ENCODE results near the gene CALN1.

The CALN1 gene

DNA sequence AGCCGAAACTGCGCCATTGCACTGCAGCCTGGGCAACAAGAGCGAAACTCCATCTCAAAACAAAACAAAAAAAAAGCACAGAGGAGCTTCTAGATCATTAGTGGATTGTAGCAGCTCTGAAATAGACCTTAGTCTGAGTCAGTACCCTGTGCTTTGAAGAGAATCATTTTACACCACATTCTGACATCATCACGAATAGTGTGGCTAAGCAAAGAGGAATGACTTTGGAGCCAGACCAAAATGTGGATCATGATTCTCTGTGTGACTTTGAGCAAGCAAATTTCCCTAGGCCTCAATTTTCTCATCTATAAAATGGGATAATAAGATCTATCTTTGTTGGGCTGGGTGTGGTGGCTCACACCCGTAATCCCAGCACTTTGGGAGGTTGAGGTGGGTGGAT is 618.9 kb downstream of the CALN1 start:
- FAIRE-seq (no peak), DNase-seq (ENCODE audit: insufficient read length) (no peak)
- TF ChIP-seq TAF1 (IDR thresholded peaks at IDR 0.05; ENCODE audit: borderline replicate concordance, low read depth, low read length) (no peak), POLR2AphosphoS5 (IDR thresholded peaks at IDR 0.05; ENCODE audit: low read depth, low read length) (no peak), POLR2A (IDR thresholded peaks at IDR 0.05; ENCODE audit: low read depth, low read length) (no peak)

DNA sequence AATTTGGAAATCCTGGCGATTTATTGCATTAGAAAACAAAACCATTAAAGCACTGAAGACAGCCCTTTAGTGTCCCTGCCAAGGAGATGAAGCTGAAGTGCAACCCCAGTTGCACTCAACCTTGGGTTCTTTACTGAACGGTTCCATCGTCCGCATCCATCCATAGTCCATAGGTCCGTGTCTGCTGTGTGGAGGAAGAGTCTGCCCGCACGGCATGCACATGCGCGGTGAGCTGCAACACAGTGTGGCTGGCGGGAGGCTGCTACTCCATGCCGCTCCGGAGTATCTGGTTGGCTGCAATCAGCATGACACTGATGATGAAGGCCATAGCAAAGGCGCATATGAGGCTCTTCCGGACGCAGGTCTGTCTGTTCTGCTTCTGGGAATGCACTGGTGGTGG is 624.6 kb downstream of the CALN1 start:
- no peak for FAIRE-seq
- TF ChIP-seq POLR2A (IDR thresholded peaks at IDR 0.05; ENCODE audit: low read depth, low read length) = no peak
- no peak for TF ChIP-seq TAF1 (IDR thresholded peaks at IDR 0.05; ENCODE audit: borderline replicate concordance, low read depth, low read length)
- no peak for DNase-seq (ENCODE audit: insufficient read length)

DNA sequence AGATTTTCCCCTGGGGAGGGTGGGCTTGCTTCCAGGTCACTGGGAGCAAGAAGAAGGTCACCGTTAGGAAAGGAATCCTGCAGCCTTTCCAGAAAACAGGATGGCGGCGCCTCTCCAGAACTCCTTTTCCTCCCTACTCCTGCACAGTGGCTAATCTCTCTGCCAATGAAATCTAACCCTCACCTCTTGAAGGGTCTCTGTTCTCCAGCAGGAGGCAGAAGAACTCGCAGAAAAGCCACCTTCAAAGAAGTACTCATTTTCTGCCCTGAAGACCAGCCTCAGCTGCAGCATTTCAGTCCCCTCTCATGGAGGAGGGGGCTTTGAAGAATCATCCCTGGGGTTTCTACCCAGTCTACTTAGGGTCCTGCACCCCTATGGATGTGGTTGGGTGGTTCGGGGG is 626.9 kb downstream of the CALN1 start:
- TF ChIP-seq POLR2AphosphoS5 (IDR thresholded peaks at IDR 0.05; ENCODE audit: low read depth, low read length) (no peak), TAF1 (IDR thresholded peaks at IDR 0.05; ENCODE audit: borderline replicate concordance, low read depth, low read length) (no peak), POLR2A (IDR thresholded peaks at IDR 0.05; ENCODE audit: low read depth, low read length) (no peak)
- FAIRE-seq (no peak), DNase-seq (ENCODE audit: insufficient read length) (no peak)

DNA sequence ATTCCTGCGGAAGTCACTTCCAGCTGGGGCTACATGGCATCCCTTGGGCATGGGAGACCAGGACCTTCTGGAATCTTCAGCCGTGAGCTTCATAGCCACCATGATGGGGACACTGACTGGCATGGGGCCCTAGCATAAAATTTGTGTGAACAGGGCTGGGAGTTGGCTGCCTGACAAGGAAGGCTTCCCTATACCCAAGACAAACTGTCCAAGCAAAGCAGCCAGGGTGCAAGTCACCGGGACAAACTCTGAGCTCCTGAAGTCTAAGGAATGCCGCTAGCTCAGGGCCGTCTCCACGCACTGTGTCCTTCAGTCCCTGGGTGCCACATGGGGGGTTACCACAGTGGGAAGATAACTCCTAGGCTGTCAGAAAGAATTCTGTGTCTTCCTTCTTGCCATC is 627.4 kb downstream of the CALN1 start:
- TF ChIP-seq POLR2A (IDR thresholded peaks at IDR 0.05; ENCODE audit: low read depth, low read length) (no peak), POLR2AphosphoS5 (IDR thresholded peaks at IDR 0.05; ENCODE audit: low read depth, low read length) (no peak), TAF1 (IDR thresholded peaks at IDR 0.05; ENCODE audit: borderline replicate concordance, low read depth, low read length) (no peak)
- FAIRE-seq (no peak), DNase-seq (ENCODE audit: insufficient read length) (no peak)

DNA sequence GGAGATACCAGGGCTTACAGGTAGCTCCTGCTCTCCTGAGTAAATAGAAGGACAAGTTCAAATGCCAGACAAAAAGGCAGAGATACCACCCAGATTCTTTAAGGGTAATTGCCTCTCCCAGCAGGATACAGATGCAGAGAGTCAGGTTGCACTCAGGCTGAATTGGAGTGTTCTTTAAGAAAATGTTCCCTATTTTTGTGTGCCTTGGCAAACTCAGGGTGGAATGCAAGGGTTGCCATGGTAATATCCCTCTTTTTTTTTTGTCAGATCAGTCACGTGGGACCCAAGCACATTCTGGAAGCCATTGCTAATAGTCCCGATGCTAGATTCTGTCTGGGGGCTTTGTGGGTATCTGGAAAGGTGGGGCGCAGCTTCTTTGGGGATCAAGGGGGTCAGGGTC is 628.0 kb downstream of the CALN1 start:
- no peak for TF ChIP-seq POLR2A (IDR thresholded peaks at IDR 0.05; ENCODE audit: low read depth, low read length)
- no peak for TF ChIP-seq TAF1 (IDR thresholded peaks at IDR 0.05; ENCODE audit: borderline replicate concordance, low read depth, low read length)
- no peak for TF ChIP-seq POLR2AphosphoS5 (IDR thresholded peaks at IDR 0.05; ENCODE audit: low read depth, low read length)
- DNase-seq (ENCODE audit: insufficient read length) = no peak
- no peak for FAIRE-seq

DNA sequence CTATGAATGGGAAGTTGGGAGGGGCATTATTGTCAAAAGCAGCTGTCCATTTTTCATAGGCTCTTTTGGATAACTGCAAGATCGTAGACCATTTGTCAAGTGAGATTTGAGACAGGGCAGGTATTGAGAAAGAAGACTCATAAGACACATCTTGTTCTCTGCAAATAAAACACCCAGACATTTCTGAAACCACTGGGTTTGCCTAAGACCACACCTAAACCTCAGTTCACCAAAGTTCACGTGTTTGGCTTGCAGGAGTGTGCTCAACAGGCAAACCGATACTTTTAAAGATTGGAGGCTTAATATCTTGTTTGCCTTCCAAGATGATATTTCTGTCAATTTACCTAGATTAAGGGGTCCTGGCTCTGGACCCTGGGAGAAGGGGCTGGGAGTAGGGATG is 628.4 kb downstream of the CALN1 start:
- TF ChIP-seq TAF1 (IDR thresholded peaks at IDR 0.05; ENCODE audit: borderline replicate concordance, low read depth, low read length) (no peak), POLR2A (IDR thresholded peaks at IDR 0.05; ENCODE audit: low read depth, low read length) (no peak), POLR2AphosphoS5 (IDR thresholded peaks at IDR 0.05; ENCODE audit: low read depth, low read length) (no peak)
- DNase-seq (ENCODE audit: insufficient read length) (no peak), FAIRE-seq (no peak)

DNA sequence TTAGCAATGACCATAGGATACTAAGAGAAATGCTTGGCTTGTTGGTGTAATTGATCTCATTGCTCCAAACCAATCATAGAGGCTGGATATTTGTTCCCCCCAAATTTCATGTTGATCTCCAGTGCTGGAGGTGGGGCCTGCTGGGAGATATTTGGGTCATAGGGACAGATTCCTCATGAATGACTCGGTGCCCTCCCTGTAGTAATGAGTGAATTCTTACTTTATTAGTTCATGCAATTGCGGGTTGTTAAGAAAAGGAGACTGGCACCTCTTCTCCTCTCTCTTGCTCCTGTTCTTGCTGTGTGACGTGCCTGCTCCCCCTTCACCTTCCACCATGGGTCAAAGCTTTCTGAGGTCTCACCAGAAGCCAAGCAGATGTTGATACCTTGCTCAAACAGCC is 630.1 kb downstream of the CALN1 start:
- TF ChIP-seq TAF1 (IDR thresholded peaks at IDR 0.05; ENCODE audit: borderline replicate concordance, low read depth, low read length) (no peak), POLR2A (IDR thresholded peaks at IDR 0.05; ENCODE audit: low read depth, low read length) (no peak), POLR2AphosphoS5 (IDR thresholded peaks at IDR 0.05; ENCODE audit: low read depth, low read length) (no peak)
- no peak for DNase-seq (ENCODE audit: insufficient read length)
- FAIRE-seq = no peak

DNA sequence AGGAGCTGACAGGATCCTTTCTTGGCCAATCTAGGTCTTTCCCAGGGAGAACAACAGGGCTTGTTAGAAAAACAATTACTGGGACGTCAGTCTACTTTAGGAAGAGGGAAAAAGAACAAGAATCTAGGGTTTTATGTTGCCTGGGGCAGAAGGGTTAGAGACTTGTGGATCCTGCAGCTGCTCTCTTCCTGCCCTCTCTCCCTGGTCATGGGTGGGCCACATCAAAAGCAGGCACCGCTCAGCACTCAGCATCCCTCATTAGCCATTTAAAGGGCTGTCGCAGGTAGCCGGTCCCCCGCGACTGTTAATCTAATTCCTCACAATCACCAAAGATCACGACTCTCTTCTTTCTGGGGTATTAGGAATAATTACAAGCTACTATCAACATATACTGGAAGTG is 631.9 kb downstream of the CALN1 start:
- no peak for FAIRE-seq
- TF ChIP-seq POLR2A (IDR thresholded peaks at IDR 0.05; ENCODE audit: low read depth, low read length) (no peak), POLR2AphosphoS5 (IDR thresholded peaks at IDR 0.05; ENCODE audit: low read depth, low read length) (no peak), TAF1 (IDR thresholded peaks at IDR 0.05; ENCODE audit: borderline replicate concordance, low read depth, low read length) (no peak)
- DNase-seq (ENCODE audit: insufficient read length) = no peak

DNA sequence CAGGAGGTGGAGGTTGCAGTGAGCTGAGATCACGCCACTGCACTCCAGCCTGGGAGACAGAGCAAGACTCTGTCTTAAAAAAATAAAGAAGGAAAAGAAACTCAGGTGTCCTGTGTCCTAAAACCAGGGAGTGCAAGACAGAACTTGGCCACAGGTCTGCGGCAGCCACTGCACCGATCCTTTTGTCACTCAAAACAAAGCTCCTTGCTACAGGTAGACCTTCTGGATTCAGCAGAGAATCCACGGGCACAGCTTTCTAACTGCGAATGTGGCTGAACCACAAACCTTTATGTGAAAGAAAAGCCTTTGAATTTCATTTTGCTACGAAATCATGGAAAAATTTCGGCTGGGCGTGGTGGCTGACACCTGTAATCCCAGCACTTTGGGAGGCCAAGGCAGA is 634.9 kb downstream of the CALN1 start:
- DNase-seq (ENCODE audit: insufficient read length) = no peak
- TF ChIP-seq TAF1 (IDR thresholded peaks at IDR 0.05; ENCODE audit: borderline replicate concordance, low read depth, low read length) (no peak), POLR2A (IDR thresholded peaks at IDR 0.05; ENCODE audit: low read depth, low read length) (no peak), POLR2AphosphoS5 (IDR thresholded peaks at IDR 0.05; ENCODE audit: low read depth, low read length) (no peak)
- FAIRE-seq = no peak

DNA sequence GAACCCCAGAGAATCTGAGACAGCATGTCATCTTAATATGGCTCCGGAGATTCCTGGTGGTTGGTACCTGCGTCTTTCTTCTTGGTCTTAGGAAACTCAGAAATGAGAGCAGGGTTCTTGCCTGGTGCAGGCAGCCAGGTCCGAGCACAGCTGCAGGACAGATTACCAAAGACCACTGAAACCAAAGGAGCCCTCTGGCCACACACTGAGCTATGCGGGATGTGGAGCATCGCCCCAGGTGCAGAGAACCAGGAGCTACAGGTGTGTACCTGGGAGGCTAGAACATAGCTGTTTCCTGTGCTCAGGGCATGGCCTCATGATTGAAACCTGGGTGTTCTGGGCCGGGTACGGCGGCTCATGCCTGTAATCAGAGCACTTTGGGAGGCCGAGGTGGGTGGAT is 635.4 kb downstream of the CALN1 start:
- DNase-seq (ENCODE audit: insufficient read length) (no peak), FAIRE-seq (no peak)
- TF ChIP-seq TAF1 (IDR thresholded peaks at IDR 0.05; ENCODE audit: borderline replicate concordance, low read depth, low read length) = no peak
- no peak for TF ChIP-seq POLR2AphosphoS5 (IDR thresholded peaks at IDR 0.05; ENCODE audit: low read depth, low read length)
- TF ChIP-seq POLR2A (IDR thresholded peaks at IDR 0.05; ENCODE audit: low read depth, low read length) = no peak

DNA sequence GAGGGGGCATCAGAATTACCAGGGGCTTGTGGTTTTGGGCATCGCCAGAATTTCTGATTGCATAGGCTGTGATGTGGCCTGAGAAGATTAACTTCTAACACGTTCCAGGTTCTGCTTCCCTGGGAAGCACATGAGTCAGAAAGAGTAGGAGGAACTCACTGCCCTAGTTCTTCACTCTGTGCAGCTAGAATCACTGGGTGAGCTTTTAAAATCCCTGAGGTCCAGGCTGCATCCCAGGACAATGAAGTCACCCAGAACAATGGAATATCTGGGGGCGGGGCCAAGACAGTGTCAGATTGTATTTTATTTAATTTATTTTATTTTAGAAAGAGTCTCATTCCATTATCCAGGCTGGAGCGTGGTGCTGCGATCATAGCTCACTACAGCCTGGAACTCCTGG is 636.5 kb downstream of the CALN1 start:
- FAIRE-seq (no peak), DNase-seq (ENCODE audit: insufficient read length) (no peak)
- TF ChIP-seq POLR2A (IDR thresholded peaks at IDR 0.05; ENCODE audit: low read depth, low read length) = no peak
- no peak for TF ChIP-seq TAF1 (IDR thresholded peaks at IDR 0.05; ENCODE audit: borderline replicate concordance, low read depth, low read length)
- no peak for TF ChIP-seq POLR2AphosphoS5 (IDR thresholded peaks at IDR 0.05; ENCODE audit: low read depth, low read length)

DNA sequence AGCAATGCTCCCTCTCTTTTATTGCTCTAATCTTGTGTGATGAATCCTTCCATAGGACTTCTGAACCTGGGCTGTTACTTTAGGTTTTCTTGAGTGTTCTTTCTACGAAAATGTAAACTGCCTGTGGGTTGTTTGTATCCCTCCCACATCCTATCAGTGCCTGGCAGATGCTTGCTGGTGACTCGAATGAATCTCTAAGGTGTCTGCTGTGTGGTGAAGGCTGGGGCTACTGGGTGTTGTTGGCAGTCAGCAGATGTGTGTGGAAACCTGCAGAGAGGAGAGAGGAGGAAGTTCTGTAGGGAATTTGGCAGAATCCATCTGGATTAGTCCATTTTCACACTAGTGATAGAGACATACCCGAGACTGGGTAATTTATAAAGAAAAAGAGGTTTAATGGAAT is 639.4 kb downstream of the CALN1 start:
- TF ChIP-seq POLR2AphosphoS5 (IDR thresholded peaks at IDR 0.05; ENCODE audit: low read depth, low read length) = no peak
- TF ChIP-seq POLR2A (IDR thresholded peaks at IDR 0.05; ENCODE audit: low read depth, low read length) = no peak
- TF ChIP-seq TAF1 (IDR thresholded peaks at IDR 0.05; ENCODE audit: borderline replicate concordance, low read depth, low read length) = no peak
- DNase-seq (ENCODE audit: insufficient read length) (no peak), FAIRE-seq (no peak)

DNA sequence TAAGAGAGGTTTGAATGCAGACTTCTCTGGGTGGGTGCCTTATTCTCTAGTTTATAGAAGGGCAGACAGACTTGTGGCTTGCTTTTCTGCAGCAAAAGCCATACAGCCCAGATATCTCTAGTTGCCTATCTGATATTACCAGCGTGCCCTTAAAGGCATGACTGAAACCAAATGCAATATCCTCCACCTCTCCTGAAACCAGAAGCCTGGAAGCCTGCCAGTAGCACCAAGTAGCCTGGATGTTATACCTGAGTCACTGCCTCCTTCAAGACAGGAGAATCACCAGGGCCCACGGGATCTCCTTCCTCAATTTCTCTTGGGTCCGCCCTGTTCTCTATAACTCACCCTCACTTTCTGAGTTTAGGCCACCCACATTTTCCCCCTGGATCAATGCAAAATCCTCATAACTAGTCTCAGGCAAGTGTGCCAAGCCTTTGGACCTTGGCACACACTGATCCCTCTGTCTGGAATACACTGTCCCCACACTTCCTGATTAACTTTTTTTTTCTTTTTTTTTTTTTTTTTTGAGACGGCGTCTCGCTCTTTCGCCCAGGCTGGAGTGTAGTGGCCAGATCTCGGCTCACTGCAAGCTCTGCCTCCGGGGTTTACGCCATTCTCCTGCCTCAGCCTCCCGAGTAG is 641.8 kb downstream of the CALN1 start:
- FAIRE-seq = no peak
- no peak for DNase-seq (ENCODE audit: insufficient read length)

More for the DNA sequence above, 641.8 kb downstream of the CALN1 start:
- TF ChIP-seq POLR2AphosphoS5 (IDR thresholded peaks at IDR 0.05; ENCODE audit: low read depth, low read length) = no peak
- no peak for TF ChIP-seq POLR2A (IDR thresholded peaks at IDR 0.05; ENCODE audit: low read depth, low read length)
- TF ChIP-seq TAF1 (IDR thresholded peaks at IDR 0.05; ENCODE audit: borderline replicate concordance, low read depth, low read length) = no peak
